HG02981 (cell line): ENCODE data around the gene CDC40.

Experiments
- ATAC-seq: cut with Tn5 transposase; IDR thresholded peaks from one replicate; pipeline ENCODE4 v1.9.1; 2021; ENCODE audit warnings: mild to moderate bottlenecking, moderate library complexity; ENCODE audit not compliant: unreplicated experiment

The CDC40 gene

GRCh38 chr6:110180228-110181008 is at the start of gene CDC40:
CDC40 (plus strand) TSS chr6:110180427; CDS start chr6:110180445, 18 bp downstream.
- ATAC-seq: peak; percentile 39

- ATAC-seq: no peak
These were observed 42.0 kb upstream of the CDC40 start for GRCh38 chr6:110137924-110138887.

- no peak for ATAC-seq
These were observed 41.2 kb upstream of the CDC40 start for GRCh38 chr6:110139052-110139451.

DNA sequence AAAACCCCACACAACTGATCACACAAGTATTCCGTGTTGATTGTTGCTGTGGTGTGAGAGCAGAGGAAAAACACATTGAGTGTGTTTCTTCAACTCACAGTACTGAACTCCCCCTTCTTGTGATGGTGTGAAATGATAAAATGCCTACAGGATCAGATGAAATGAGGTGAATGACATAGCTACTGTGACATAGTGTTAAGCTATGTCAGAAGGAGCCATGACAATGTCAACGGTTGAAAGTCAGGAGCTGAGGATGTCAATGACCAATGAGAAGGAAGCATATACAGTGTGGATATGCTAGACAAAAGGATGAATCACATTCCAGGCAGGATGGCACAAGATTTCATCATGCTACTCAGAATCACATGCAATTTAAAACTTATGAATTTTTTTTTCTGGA is 39.6 kb upstream of the CDC40 start:
- ATAC-seq: no peak

- no peak for ATAC-seq
These were observed 32.4 kb upstream of the CDC40 start for GRCh38 chr6:110147870-110148269.

DNA sequence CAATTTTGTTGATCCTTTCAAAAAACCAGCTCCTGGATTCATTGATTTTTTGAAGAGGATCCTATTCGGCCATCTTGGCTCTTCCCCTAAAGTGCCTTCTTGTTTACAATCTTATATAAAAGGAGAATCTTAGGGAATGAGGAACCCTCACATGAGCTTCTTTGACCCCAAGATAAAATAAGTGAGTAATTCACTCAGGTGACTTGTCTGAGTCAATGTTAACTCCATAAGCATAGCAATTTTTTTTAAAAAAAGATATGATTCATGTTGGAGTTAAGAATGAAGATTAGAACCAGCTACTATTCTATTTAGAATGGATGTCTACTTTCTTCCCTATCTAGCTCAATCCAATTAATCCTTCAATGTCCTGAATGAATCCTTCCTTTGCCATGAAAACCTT is 21.7 kb upstream of the CDC40 start:
- ATAC-seq: no peak

- no peak for ATAC-seq
These were observed 10.1 kb upstream of the CDC40 start for GRCh38 chr6:110170081-110170480.

GRCh38 chr6:110173506-110174132 is 6.6 kb upstream of the CDC40 start:
- ATAC-seq: no peak

DNA sequence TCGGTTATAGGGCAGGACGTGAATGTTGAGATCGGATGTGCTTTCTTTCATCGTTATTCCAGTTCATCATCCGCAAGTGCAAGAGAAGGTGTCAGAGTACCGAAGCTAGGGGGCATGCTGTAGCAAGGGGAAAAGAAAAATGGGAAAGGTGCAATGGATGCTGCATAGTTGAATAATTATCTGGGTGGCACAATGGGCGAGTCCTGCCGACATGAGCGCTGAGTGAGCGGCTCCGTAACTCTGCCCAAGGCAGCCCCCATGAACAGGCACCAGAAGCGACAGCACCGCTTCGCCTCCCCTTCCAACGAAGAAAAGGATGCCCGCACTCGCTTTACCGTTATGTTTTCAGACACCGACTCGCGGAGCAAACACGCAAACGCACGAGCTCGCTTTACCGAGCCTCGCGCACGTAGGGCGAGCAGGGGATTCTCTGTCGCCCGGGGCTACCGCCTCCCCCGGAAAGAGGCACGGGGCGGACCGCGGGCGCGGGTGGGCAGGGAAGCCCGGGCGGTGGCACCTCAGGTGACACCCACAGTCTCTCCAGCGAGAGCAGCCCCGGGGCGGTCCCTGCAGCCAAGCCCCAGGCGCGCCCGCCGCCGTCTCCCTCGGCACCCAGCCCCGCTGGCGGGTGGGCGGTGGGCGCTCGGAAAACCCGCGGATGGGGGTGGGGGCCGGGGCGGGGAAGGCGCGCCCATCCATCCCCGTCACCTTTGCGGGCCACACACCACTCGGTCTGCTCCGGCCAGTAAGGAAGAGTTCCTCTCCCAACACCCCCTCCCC is 1.4 kb upstream of the CDC40 start:
- ATAC-seq: no peak

- ATAC-seq: peak; percentile 88
These were observed 610 bp upstream of the CDC40 start, which contains the start of gene WASF1 for GRCh38 chr6:110179406-110180227. WASF1 (minus strand) TSS chr6:110179670; CDS start chr6:110127601, 52,069 bp downstream.

DNA sequence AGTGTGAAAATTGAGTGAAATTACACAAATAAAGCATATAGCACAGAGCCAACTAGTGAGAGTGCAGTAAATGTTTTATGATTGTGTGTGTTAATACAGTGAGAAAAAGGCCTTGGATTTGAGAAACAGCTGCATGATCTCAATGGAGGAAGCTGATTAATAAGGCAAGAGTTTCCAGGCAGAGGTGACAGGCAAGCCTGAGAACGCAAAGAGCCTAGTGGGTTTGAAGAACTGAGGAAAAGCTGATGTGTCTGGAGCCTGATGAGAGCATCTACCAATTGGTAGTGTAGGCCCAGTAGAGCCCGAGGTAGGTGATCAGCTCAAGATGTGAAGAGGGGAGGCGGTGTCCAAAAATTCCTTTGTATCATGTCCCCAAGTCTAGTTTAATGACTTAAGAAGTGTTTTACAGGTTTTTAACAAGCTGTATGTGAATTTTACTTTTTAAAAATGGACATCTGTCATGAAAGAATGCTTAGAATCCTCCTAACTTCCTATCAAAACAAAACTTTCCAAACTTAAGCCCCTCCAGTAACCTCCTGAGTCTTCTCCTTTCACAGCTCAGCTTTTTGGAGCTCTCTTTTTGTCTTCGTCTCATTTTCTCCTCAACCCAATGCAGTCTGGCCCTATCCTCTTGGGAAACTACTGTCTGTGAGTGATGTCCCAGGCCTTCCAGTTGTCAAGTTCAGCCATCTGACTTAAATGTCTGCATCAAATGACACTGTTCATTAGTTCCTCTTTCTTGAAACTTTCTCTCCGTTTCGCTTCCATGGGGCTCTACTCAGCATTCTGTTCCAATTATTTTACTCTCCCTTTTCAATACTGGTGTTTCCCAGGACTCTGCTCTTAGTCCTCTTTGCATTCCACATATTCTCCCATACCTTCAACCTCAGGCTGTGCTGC is 1.2 kb downstream of the CDC40 start:
- no peak for ATAC-seq

- no peak for ATAC-seq
These were observed 3.2 kb downstream of the CDC40 start for GRCh38 chr6:110183292-110183885.

- ATAC-seq: peak; percentile 59
These were observed 5.7 kb downstream of the CDC40 start for GRCh38 chr6:110185879-110186278.

DNA sequence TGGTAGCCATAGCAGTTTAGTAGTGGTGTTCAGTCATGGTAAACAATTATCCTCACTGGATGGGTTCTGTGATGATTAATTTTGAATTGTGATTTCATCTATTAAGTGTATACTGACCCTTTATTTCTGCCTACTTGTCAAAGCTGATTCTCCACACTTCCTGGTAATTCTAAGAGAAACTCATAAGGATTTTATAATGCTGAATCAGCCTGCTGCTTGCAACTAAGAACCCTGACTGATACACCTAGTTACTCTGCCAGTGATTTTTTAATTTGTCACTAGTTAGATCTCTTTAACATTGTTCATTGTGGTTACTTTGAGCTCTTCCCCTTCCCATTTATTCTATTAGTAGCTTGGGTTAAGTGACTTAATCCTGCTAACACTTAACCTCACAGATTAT is 8.6 kb downstream of the CDC40 start:
- no peak for ATAC-seq

DNA sequence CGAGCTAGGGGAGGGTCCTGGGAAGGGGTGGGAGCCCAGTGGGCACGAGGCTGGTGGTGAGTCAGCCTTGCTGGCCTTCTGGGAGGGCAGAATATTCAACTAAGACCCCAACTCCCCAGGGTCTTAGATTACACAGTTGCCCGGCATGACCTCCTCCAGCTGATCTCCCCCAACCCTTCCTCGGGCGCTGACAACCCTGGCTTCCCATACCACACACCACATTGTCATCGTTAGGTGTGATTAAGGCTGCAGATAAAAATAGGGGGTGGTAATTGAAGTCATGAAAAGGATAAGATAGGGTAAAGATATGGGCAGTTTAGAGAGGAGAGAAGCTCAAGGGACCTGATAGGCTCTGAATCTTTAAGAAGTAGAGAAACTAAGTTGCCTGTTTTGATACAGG is 10.5 kb downstream of the CDC40 start:
- no peak for ATAC-seq

GRCh38 chr6:110191477-110191876 is 11.2 kb downstream of the CDC40 start:
- no peak for ATAC-seq

DNA sequence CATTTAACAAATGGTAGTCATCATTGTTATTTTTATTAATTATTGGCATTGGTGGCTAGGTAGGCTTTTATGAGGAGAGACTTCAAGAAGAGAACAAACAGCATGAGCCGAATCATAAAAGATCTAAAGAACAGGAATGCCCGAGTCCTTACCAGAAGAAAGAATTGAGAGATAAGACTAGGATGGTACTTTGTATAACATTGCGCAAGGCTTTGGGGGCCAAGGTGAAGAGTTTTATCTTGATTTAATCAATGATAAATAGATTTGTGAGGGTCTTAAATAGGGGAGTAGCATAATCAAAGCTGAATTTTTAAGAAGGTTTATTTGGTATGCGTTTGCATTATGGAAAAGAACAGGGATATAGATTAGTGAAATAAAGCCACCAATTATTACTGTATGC is 15.4 kb downstream of the CDC40 start:
- ATAC-seq: no peak

GRCh38 chr6:110196874-110197273 is 16.6 kb downstream of the CDC40 start:
- no peak for ATAC-seq
